Astrocyte (in vitro differentiated cells and primary cell): ENCODE results near the gene UBE2L3.

Experiments used
- CTCF ChIP-seq: IDR thresholded peaks from 2 replicates; pipeline ENCODE4 v1.5.1; 2011; ENCODE audit warnings: low read depth, mild to moderate bottlenecking, inconsistent platforms, low read length, moderate library complexity; ENCODE audit not compliant: insufficient read depth
- EZH2 ChIP-seq: IDR thresholded peaks from 2 replicates; pipeline ENCODE4 v1.6.1; 2012; ENCODE audit warnings: mild to moderate bottlenecking, low read length, inconsistent platforms; ENCODE audit not compliant: insufficient read depth

GRCh38 chr22:21628386-21629254 lies 61.1 kb downstream of the UBE2L3 start:
- TF ChIP-seq CTCF = no peak
- TF ChIP-seq EZH2 = no peak
